MM.1S (cell line): Measurements from ENCODE around the gene WNT9B.

Experiments
- DNase-seq: peaks from one replicate; pipeline ENCODE4 v3.0.0-alpha.2; 2015
- H2AFZ ChIP-seq: fragments of 300-600 bp; sonication (generic); 2 replicates; pipeline ENCODE4 v1.6.0; 2016; ENCODE audit warnings: antibody characterized with exemption, low read length
- H3F3A ChIP-seq: fragments of 300-600 bp; sonication (generic); 2 replicates; pipeline ENCODE4 v1.6.1; 2016; ENCODE audit warnings: mild to moderate bottlenecking, antibody characterized with exemption, low read length, moderate library complexity, mixed read lengths; ENCODE audit not compliant: insufficient read depth
- H3K27ac ChIP-seq: fragments of 300-600 bp; sonication (generic); 2 replicates; pipeline ENCODE4 v1.5.1; 2016; ENCODE audit warnings: mild to moderate bottlenecking, low read length
- H3K27me3 ChIP-seq: fragments of 300-600 bp; sonication (generic); replicated peaks from 2 replicates; pipeline ENCODE4 v1.6.0; 2016; ENCODE audit warnings: low read length; ENCODE audit not compliant: insufficient read depth
- H3K36me3 ChIP-seq: fragments of 300-600 bp; sonication (generic); replicated peaks from 2 replicates; pipeline ENCODE4 v1.6.1; 2016; ENCODE audit warnings: mild to moderate bottlenecking, low read length, mixed read lengths; ENCODE audit not compliant: insufficient read depth
- H3K4me1 ChIP-seq: fragments of 300-600 bp; sonication (generic); 2 replicates; pipeline ENCODE4 v1.6.1; 2016; ENCODE audit warnings: low read length, mixed read lengths
- H3K4me2 ChIP-seq: fragments of 300-600 bp; sonication (generic); 2 replicates; pipeline ENCODE4 v1.6.0; 2016; ENCODE audit warnings: low read depth, low read length
- H3K4me3 ChIP-seq: fragments of 300-600 bp; sonication (generic); 2 replicates; pipeline ENCODE4 v1.5.1; 2016; ENCODE audit warnings: low read length, mixed read lengths
- H3K79me2 ChIP-seq: fragments of 300-600 bp; sonication (generic); 2 replicates; pipeline ENCODE4 v1.6.1; 2016; ENCODE audit warnings: mixed run types, low read length, mixed read lengths
- H3K9ac ChIP-seq: fragments of 300-600 bp; sonication (generic); 2 replicates; pipeline ENCODE4 v1.6.1; 2016; ENCODE audit warnings: low read length, mixed read lengths
- H3K9me2 ChIP-seq: fragments of 300-600 bp; sonication (generic); replicated peaks from 2 replicates; pipeline ENCODE4 v1.6.1; 2016; ENCODE audit warnings: mild to moderate bottlenecking, low read length, mixed read lengths; ENCODE audit not compliant: insufficient read depth
- H3K9me3 ChIP-seq: fragments of 300-600 bp; sonication (generic); replicated peaks from 2 replicates; pipeline ENCODE4 v1.6.1; 2016; ENCODE audit warnings: mild to moderate bottlenecking, low read length, mixed read lengths; ENCODE audit not compliant: insufficient read depth
- H4K20me1 ChIP-seq: fragments of 300-600 bp; sonication (generic); 2 replicates; pipeline ENCODE4 v1.6.1; 2016; ENCODE audit warnings: mild to moderate bottlenecking, low read length, moderate library complexity, mixed read lengths; ENCODE audit not compliant: insufficient read depth
- CTCF ChIP-seq: fragments of 300-600 bp; sonication (generic); IDR thresholded peaks from 2 replicates; pipeline ENCODE4 v1.5.1; 2016; ENCODE audit warnings: antibody characterized with exemption, low read length, mixed read lengths
- EZH2 ChIP-seq: fragments of 300-600 bp; sonication (generic); optimal IDR thresholded peaks from 2 replicates; pipeline ENCODE3; 2017; ENCODE audit warnings: low read depth, mild to moderate bottlenecking, antibody characterized with exemption, low read length, mixed read lengths
- EZH2phosphoT487 ChIP-seq: fragments of 300-600 bp; sonication (generic); IDR thresholded peaks from 2 replicates; pipeline ENCODE4 v1.6.1; 2018; ENCODE audit warnings: antibody characterized with exemption, low read length

The WNT9B gene

DNA sequence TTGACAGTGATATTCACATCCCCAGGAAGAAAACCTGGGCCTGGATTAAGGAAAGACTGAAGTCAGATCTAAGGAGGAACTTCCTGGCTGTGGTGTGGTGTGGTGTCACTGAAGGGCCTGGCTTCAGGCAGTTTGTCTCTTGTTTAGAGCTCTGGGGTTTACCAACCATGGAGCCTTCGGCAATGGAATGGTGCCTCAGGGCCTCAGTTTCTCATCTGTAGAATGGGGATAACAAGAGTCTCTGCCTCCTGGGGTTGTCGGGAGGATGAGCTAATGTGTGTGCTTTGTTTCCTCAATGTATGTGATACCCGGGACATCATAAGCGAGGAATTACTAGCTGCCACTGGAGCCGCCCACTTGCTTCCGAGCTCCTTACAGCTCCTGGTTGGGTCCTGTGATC, 45.6 kb upstream of the WNT9B start:
- no peaks in the 10 kb centered on the region for H3K36me3 ChIP-seq
- no peaks in the 10 kb centered on the region for H3K79me2 ChIP-seq
- H3K27me3 ChIP-seq, result no peaks in the 10 kb centered on the region
- H2AFZ ChIP-seq, result no peak overlapping the region
- DNase-seq, result no peak
- H3F3A ChIP-seq, result no peaks in the 10 kb centered on the region
- no peak overlapping the region for H3K4me3 ChIP-seq
- H3K9ac ChIP-seq, result no peak overlapping the region
- no peak overlapping the region for H3K4me2 ChIP-seq
- H3K9me3 ChIP-seq, result no peaks in the 10 kb centered on the region
- no peak for TF ChIP-seq EZH2
- no peak for TF ChIP-seq EZH2phosphoT487
- H3K9me2 ChIP-seq, result no peaks in the 10 kb centered on the region
- H3K27ac ChIP-seq, result no peak overlapping the region
- no peaks in the 10 kb centered on the region for H3K4me1 ChIP-seq
- H4K20me1 ChIP-seq, result no peaks in the 10 kb centered on the region

DNA sequence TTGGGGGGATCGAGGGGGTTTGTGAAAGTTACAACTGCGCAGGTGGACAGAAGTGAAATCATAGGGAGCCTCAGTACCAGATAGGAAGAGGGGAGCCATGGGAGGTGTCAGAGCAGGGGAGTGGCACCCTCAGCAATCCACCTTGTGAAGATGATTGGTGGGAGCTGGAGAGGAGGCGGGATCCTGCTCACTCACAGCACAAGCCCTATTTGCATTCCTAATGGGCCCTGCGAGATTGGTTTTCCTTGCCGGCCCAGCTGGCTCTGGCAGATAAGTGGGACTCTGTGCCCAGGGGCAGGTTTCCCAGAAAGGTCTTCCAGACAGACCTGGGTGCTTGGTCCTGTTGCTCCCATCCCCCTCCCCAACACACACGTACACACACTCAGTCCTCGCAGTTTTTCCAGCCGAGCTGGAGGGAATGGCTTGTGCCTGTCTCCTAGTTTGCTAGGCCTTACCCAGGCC, 42.2 kb upstream of the WNT9B start:
- TF ChIP-seq EZH2 (no peak), EZH2phosphoT487 (no peak), CTCF (no peak)
- H3K4me1 ChIP-seq, result no peaks in the 10 kb centered on the region
- peaks cover 23% of the 10 kb centered on the region for H3K27me3 ChIP-seq
- H3F3A ChIP-seq, result no peaks in the 10 kb centered on the region
- no peak overlapping the region for H3K4me2 ChIP-seq
- no peaks in the 10 kb centered on the region for H3K9me2 ChIP-seq
- H4K20me1 ChIP-seq, result no peaks in the 10 kb centered on the region
- H3K9ac ChIP-seq, result no peak overlapping the region
- H3K36me3 ChIP-seq, result no peaks in the 10 kb centered on the region
- H3K27ac ChIP-seq, result no peak overlapping the region
- no peaks in the 10 kb centered on the region for H3K9me3 ChIP-seq
- DNase-seq, result no peak
- no peak overlapping the region for H3K4me3 ChIP-seq
- H3K79me2 ChIP-seq, result no peaks in the 10 kb centered on the region
- no peak overlapping the region for H2AFZ ChIP-seq

DNA sequence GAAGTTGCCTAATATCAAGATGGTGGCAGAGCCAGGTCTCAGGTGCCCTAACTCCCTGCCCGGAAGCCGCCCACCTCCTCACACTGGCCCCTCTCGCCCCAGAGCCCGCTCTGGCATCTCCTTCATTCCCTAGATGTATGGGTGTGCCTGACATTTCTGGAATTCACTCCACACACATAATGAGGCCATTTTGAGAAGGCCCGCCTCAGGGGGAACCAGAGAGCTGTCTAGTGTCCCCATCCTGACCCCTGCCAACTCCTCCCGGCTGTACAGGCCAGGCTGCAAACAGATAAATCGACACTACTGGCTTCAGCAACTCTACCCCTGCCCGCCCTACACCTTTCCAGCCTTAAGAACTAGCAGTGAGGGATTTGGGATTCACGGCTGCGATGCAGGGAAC, 40.5 kb upstream of the WNT9B start:
- Histone ChIP-seq H3K27ac (no peak overlapping the region), H3K9ac (no peak overlapping the region), H3K9me2 (no peaks in the 10 kb centered on the region), H3K9me3 (no peaks in the 10 kb centered on the region), H3K79me2 (no peaks in the 10 kb centered on the region), H3K4me2 (no peak overlapping the region), H3K27me3 (peaks cover 29% of the 10 kb centered on the region), H3F3A (no peaks in the 10 kb centered on the region), H4K20me1 (no peaks in the 10 kb centered on the region), H2AFZ (no peak overlapping the region), H3K36me3 (no peaks in the 10 kb centered on the region), H3K4me1 (no peaks in the 10 kb centered on the region), H3K4me3 (no peak overlapping the region)
- no peak for DNase-seq
- no peak for TF ChIP-seq EZH2phosphoT487

GRCh38 chr17:46811978-46812583, 39.3 kb upstream of the WNT9B start:
- H3F3A ChIP-seq, result no peaks in the 10 kb centered on the region
- DNase-seq, result no peak
- no peaks in the 10 kb centered on the region for H3K4me1 ChIP-seq
- TF ChIP-seq CTCF (no peak), EZH2phosphoT487 (no peak), EZH2 (no peak)
- H3K9me2 ChIP-seq, result no peaks in the 10 kb centered on the region
- no peak overlapping the region for H2AFZ ChIP-seq
- H3K4me2 ChIP-seq, result no peak overlapping the region
- H4K20me1 ChIP-seq, result no peaks in the 10 kb centered on the region
- no peak overlapping the region for H3K9ac ChIP-seq
- no peaks in the 10 kb centered on the region for H3K9me3 ChIP-seq
- no peaks in the 10 kb centered on the region for H3K79me2 ChIP-seq
- no peaks in the 10 kb centered on the region for H3K36me3 ChIP-seq
- H3K4me3 ChIP-seq, result no peak overlapping the region
- H3K27me3 ChIP-seq, result peaks cover 35% of the 10 kb centered on the region
- H3K27ac ChIP-seq, result no peak overlapping the region
